Thyroid gland (tissue), 4 donors: Measurements from ENCODE around the gene CIZ1. TPM values are rescaled to one million over a fixed set of nuclear protein-coding genes. Genes with fewer than 3 reads are reported as not detected.

ENCODE experiments used
- DNase-seq, 2 donors: peaks; one replicate each; pipeline ENCODE4 v3.0.0-alpha.2; 2019
- H3K27ac ChIP-seq, 3 donors: fragments of 200-600 bp; sonication (generic); 1 replicate in 2 of 3; 2 replicates in 1 of 3; pipeline ENCODE4 v1.5.1; 2016 to 2019; ENCODE audit warnings: mild to moderate bottlenecking in 1 of 3, moderate library complexity in 1 of 3
- H3K27me3 ChIP-seq: fragments of 200-600 bp; sonication (generic); one replicate; pipeline ENCODE4 v1.5.1; 2019
- H3K36me3 ChIP-seq, 2 donors: fragments of 200-600 bp; sonication (generic); one replicate each; pipeline ENCODE4 v1.5.1; 2016 to 2019
- H3K4me1 ChIP-seq, 2 donors: fragments of 200-600 bp; sonication (generic); one replicate each; pipeline ENCODE4 v1.5.1; 2017 to 2019
- H3K4me3 ChIP-seq, 3 donors: fragments of 200-600 bp; sonication (generic); replicated peaks in 1 of 3; 1 replicate in 2 of 3; 2 replicates in 1 of 3; pipeline ENCODE4 v1.5.1; 2016; ENCODE audit warnings: mild to moderate bottlenecking in 1 of 3
- H3K9me3 ChIP-seq: fragments of 200-600 bp; sonication (generic); one replicate; pipeline ENCODE4 v1.5.1; 2017
- CTCF ChIP-seq, 6 experiments: fragments of 200-600 bp in 3 of 6; fragments of 450-650 bp in 3 of 6; sonication (generic) in 3 of 6; IDR thresholded peaks; one replicate each; pipeline ENCODE4 v1.5.1; 2016 to 2019; ENCODE audit warnings: antibody characterized with exemption in 6 of 6, mild to moderate bottlenecking in 2 of 6, inconsistent platforms in 1 of 6, moderate library complexity in 1 of 6
- POLR2A ChIP-seq, 2 donors: fragments of 450-650 bp; IDR thresholded peaks; one replicate each; pipeline ENCODE4 v1.6.1; 2017; ENCODE audit warnings: antibody characterized with exemption in 2 of 2, mild to moderate bottlenecking in 2 of 2, moderate library complexity in 1 of 2
- WGBS, 2 donors: methylation state at CpG; one replicate each; pipeline ENCODE4 v1.1.5; 2017; 5-methylcytosine and 5-hydroxymethylcytosine counted together
- intact Hi-C: fragments of 100-400 bp; cut with DNase I; formaldehyde crosslinking; loops from one replicate; pipeline ENCODE4 v1.15.1; 2023
- total RNA-seq, 4 donors: library from RNA; depleted of rRNA; stranded (reverse); fragments of >200 nt; gene quantifications; one replicate each; pipeline ENCODE4 v1.2.3, GENCODE V29; 2016

CIZ1 gene
- total RNA-seq, 4 donors from 2014 or later = 47.8 to 58.5 (median 52.7) TPM

- peak in 1 of 2 donors; percentile 0 for DNase-seq
- intact Hi-C loops = loop anchor here (5.0 kb wide), 2 partner anchors 82 to 172 kb away; no protein-coding TSS in a partner anchor
- H3K27ac ChIP-seq = no peak overlapping the region
- H3K9me3 ChIP-seq = no peaks in the 10 kb centered on the region
- peaks cover 26 to 31% of the 10 kb centered on the region in 2 donors for H3K36me3 ChIP-seq
- H3K4me3 ChIP-seq = no peak overlapping the region
- TF ChIP-seq POLR2A (IDR thresholded peaks at IDR 0.05) (no peak), CTCF (IDR thresholded peaks at IDR 0.05) (no peak)
- 81 to 85% methylated on average over 14 of the region's 15 CpGs for WGBS, 2 donors
- H3K27me3 ChIP-seq = no peaks in the 10 kb centered on the region
- peaks cover 0 to 5% of the 10 kb centered on the region in 2 donors for H3K4me1 ChIP-seq
Measured at GRCh38 chr9:128118971-128119665, 72.3 kb downstream of the CIZ1 start.

DNA sequence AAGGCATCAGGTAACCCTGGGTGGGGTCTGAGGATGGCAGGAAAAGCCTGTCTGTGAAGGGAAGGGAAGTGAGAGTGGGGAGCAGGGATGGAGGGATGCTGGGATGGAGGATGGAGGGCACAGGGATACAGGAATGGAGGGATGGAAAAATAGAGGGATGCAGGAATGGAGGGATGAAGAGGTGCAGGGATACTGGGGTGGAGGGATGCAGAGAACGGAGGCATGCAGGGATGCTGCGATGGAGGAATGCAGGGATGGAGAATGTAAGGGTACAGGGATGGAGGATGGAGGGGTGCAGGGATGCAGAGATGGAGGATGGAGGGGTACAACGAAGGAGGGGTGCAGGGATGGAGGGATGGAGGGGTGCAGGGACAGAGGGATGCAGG is 72.9 kb downstream of the CIZ1 start:
- Histone ChIP-seq H3K4me1 (peaks cover 0 to 5% of the 10 kb centered on the region in 2 donors), H3K27ac (no peak overlapping the region), H3K27me3 (no peaks in the 10 kb centered on the region), H3K36me3 (peaks cover 20 to 26% of the 10 kb centered on the region in 2 donors), H3K4me3 (no peak overlapping the region), H3K9me3 (no peaks in the 10 kb centered on the region)
- DNase-seq = no peak
- TF ChIP-seq CTCF (IDR thresholded peaks at IDR 0.05) (no peak), POLR2A (IDR thresholded peaks at IDR 0.05) (no peak)
- 36 to 41% methylated on average over 3 of the region's 3 CpGs for WGBS, 2 donors
- intact Hi-C loops = loop anchor here (5.0 kb wide), 2 partner anchors 81 to 171 kb away; no protein-coding TSS in a partner anchor

GRCh38 chr9:128117613-128118471 is 73.5 kb downstream of the CIZ1 start:
- no peak for TF ChIP-seq POLR2A (IDR thresholded peaks at IDR 0.05)
- TF ChIP-seq CTCF (IDR thresholded peaks at IDR 0.05) = peak; percentile 100
- Histone ChIP-seq H3K4me1 (peaks cover 0 to 5% of the 10 kb centered on the region in 2 donors), H3K27ac (no peak overlapping the region), H3K27me3 (no peaks in the 10 kb centered on the region), H3K9me3 (no peaks in the 10 kb centered on the region), H3K4me3 (no peak overlapping the region), H3K36me3 (peaks cover 14 to 24% of the 10 kb centered on the region in 2 donors)
- intact Hi-C loops = loop anchor here (5.0 kb wide), 2 partner anchors 81 to 171 kb away; no protein-coding TSS in a partner anchor
- DNase-seq = peak; percentile 92 to 95
- 9 to 14% methylated on average over 20 to 25 of the region's 27 CpGs for WGBS, 2 donors

DNA sequence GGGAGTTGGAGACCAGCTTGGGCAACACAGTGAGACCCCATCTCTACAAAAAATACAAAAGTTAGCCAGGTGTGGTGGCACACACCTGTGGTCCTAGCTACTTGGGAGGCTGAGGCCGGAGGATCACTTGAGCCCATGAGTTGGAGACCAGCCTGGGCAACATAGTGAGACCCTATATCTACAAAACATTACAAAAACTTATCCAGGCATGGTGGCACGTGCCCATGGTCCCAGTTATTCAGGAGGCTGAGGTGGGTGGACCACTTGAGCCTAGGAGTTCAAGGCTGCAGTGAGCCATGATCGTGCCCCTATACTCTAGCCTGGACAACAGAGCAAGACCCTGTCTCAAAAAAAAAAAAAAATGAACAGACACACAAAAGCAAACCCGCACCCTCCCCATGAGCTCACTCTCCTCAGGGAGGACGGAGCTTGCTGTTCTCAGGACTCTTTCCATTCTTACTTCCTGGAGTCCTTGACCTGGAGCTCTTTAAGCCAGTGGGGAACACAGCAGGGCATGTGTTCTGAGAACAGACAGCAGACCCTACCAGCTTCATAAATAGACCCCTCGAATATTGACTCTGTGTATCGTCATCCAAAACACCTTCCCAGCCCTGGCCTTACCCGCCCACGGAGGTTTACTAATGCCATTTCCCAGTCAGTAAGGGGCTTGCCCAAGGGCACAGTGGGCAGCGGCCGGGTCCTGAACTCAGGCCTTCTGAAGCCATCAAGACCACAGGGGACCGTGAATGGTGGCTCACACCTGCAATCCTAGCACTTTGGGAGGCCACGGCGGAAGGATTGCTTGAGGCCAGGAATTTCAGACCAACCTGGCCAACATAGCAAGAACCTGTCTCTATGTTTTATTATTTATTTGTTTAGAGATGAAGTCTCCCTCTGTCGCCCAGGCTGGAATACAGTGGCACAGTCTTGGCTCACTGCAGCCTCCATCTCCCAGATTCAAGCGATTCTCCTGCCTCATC is 75.0 kb downstream of the CIZ1 start:
- DNase-seq = no peak
- H3K27me3 ChIP-seq = no peaks in the 10 kb centered on the region
- no peaks in the 10 kb centered on the region for H3K9me3 ChIP-seq
- TF ChIP-seq POLR2A (IDR thresholded peaks at IDR 0.05) = no peak
- TF ChIP-seq CTCF (IDR thresholded peaks at IDR 0.05) = no peak
- H3K4me1 ChIP-seq = peaks cover 0 to 5% of the 10 kb centered on the region in 2 donors
- intact Hi-C loops = loop anchor here (5.0 kb wide), 2 partner anchors 79 to 169 kb away; no protein-coding TSS in a partner anchor
- no peak overlapping the region for H3K27ac ChIP-seq
- WGBS, 2 donors = 87 to 90% methylated on average over 16 of the region's 16 CpGs
- no peak overlapping the region for H3K4me3 ChIP-seq
- peaks cover 0 to 12% of the 10 kb centered on the region in 2 donors for H3K36me3 ChIP-seq

Other genes with a start within 250 kb of the CIZ1 start
- 10 to 100 TPM; 18.3 to 34.7 (median 24.9) TPM for gene EEIG1, start 210.6 kb downstream of the CIZ1 start, total RNA-seq
- 10 to 100 TPM in 2 of 4 donors, 1 to 10 TPM in 2; 5.3 to 17.2 (median 9.4) TPM for gene NAIF1, start 124.3 kb downstream of the CIZ1 start, total RNA-seq
- 10 to 100 TPM; 21.9 to 42.0 (median 30.8) TPM for gene SLC25A25, start 123.3 kb downstream of the CIZ1 start, total RNA-seq
- gene PTGES2, start 63.8 kb downstream of the CIZ1 start, total RNA-seq = 100 to 1,000 TPM in 1 of 4 donors, 10 to 100 TPM in 3; 80.0 to 112 (median 88.4) TPM
- gene LCN2, start 42.1 kb downstream of the CIZ1 start, total RNA-seq = 10 to 100 TPM in 1 of 4 donors, 1 to 10 TPM in 2, under 1 TPM in 1; 0.45 to 10.6 (median 2.5) TPM
- gene BBLN, start 31.3 kb downstream of the CIZ1 start, total RNA-seq = 100 to 1,000 TPM in 3 of 4 donors, 10 to 100 TPM in 1; 98.1 to 204 (median 172) TPM
- gene DNM1, start 11.8 kb upstream of the CIZ1 start, total RNA-seq = 1 to 10 TPM; 4.7 to 9.2 (median 5.4) TPM
- 100 to 1,000 TPM in 3 of 4 donors, 10 to 100 TPM in 1; 94.6 to 140 (median 118) TPM for gene GOLGA2, start 84.4 kb upstream of the CIZ1 start, total RNA-seq
- 10 to 100 TPM; 18.5 to 50.2 (median 49.2) TPM for gene SWI5, start 84.7 kb upstream of the CIZ1 start, total RNA-seq
- 10 to 100 TPM in 3 of 4 donors, 1 to 10 TPM in 1; 8.3 to 19.2 (median 16.6) TPM for gene TRUB2, start 130.9 kb upstream of the CIZ1 start, total RNA-seq
- 100 to 1,000 TPM in 3 of 4 donors, 10 to 100 TPM in 1; 71.8 to 137 (median 108) TPM for gene COQ4, start 131.3 kb upstream of the CIZ1 start, total RNA-seq
- 10 to 100 TPM; 15.9 to 38.4 (median 30.4) TPM for gene SLC27A4, start 149.0 kb upstream of the CIZ1 start, total RNA-seq
- gene URM1, start 179.8 kb upstream of the CIZ1 start, total RNA-seq = 10 to 100 TPM; 24.3 to 39.4 (median 31.2) TPM
- 10 to 100 TPM; 22.3 to 35.4 (median 27.2) TPM for gene CERCAM, start 229.3 kb upstream of the CIZ1 start, total RNA-seq